Stimulated activated naive CD8-positive, alpha-beta T cell treated with anti-CD3 and anti-CD28 coated beads, Interleukin-15, Interleukin-2, amounts not matched to agents 100 U/mL and 50 U/mL, for 24 hours (primary cell): Measurements from ENCODE around the gene HCFC1R1.

ENCODE experiments used
- ATAC-seq: fragments of 150-1000 bp; cut with Tn5 transposase; one replicate; pipeline ENCODE4 v1.10.0; 2021
- DNase-seq: peaks from one replicate; pipeline ENCODE4 v3.0.0; 2021

HCFC1R1 gene

GRCh38 chr16:2975161-2975795, 48.5 kb downstream of the HCFC1R1 start:
- DNase-seq (no peak), ATAC-seq (no peak)

- ATAC-seq (no peak), DNase-seq (no peak)
These were observed 49.3 kb downstream of the HCFC1R1 start for GRCh38 chr16:2974319-2975056.

GRCh38 chr16:2973605-2974318, 50.0 kb downstream of the HCFC1R1 start:
- ATAC-seq, result no peak

DNA sequence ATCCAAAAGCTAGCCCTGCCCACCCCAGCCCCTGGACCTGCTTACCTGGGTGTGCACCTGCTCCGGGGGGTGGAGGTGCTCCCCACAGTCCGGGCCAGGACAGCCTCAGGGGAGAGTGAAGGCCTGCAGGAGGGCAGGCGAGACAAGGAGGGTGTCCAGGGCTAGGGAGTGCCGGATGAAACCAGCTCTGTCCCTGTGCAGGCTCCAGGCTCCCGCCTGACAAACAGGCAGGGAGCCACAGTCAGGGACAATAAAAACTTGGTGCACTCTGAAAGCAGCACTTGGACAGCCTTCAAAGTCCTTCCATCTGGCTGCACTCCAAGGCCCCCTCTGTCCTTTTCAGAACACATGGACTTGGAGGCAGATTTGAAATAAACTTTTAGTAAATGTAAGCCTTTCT, 50.6 kb downstream of the HCFC1R1 start:
- DNase-seq, result no peak
- ATAC-seq, result no peak

More at GRCh38 chr16:2973605-2974318, 50.0 kb downstream of the HCFC1R1 start:
- no peak for DNase-seq
